ENCODE data around the gene SPTB. TPM values are rescaled to one million over a fixed set of nuclear protein-coding genes. Genes with fewer than 3 reads are reported as not detected.

SPTB gene
- polyA plus RNA-seq, 1 experiment: 0.01 TPM

- H3K9me3 ChIP-seq (ENCODE audit: control insufficient read depth, insufficient read depth, low read length): peaks cover 24% of the 10 kb centered on the region
- DNase-seq (ENCODE audit: low read depth, low spot score): no peak
- H3K27me3 ChIP-seq (ENCODE audit: control insufficient read depth, insufficient read depth, low read length): peaks cover 36% of the 10 kb centered on the region
- ChIA-PET CTCF (interaction anchor here (1.3 kb wide), 1 partner anchor 11 kb away, joined by 3 read pairs; no protein-coding TSS in a partner anchor), POLR2A (interaction anchor here (0.6 kb wide), 1 partner anchor 17 kb away, joined by 3 read pairs; no protein-coding TSS in a partner anchor)
- no peak for TF ChIP-seq CTCF (IDR thresholded peaks at IDR 0.05; ENCODE audit: low read depth, low read length)
- no peak overlapping the region for H3K27ac ChIP-seq (ENCODE audit: low read depth, low read length)
- H3K4me3 ChIP-seq (ENCODE audit: low read depth, low read length): no peak overlapping the region
Measured at GRCh38 chr14:64775081-64775777, 104.5 kb downstream of the SPTB start.

- DNase-seq (ENCODE audit: low read depth, low spot score): no peak
- Histone ChIP-seq H3K4me3 (ENCODE audit: low read depth, low read length) (no peak overlapping the region), H3K27ac (ENCODE audit: low read depth, low read length) (no peak overlapping the region), H3K9me3 (ENCODE audit: control insufficient read depth, insufficient read depth, low read length) (peaks cover 24% of the 10 kb centered on the region), H3K27me3 (ENCODE audit: control insufficient read depth, insufficient read depth, low read length) (peaks cover 34% of the 10 kb centered on the region)
- no peak for TF ChIP-seq CTCF (IDR thresholded peaks at IDR 0.05; ENCODE audit: low read depth, low read length)
- ChIA-PET POLR2A (interaction anchor here (0.5 kb wide), 1 partner anchor 270 kb away, joined by 3 read pairs; the partner anchor contains the start of gene ZBTB1), CTCF (interaction anchor here (1.9 kb wide), 1 partner anchor 9 kb away, joined by 6 read pairs; no protein-coding TSS in a partner anchor)
Measured at GRCh38 chr14:64774272-64774671, 105.4 kb downstream of the SPTB start.

- H3K4me3 ChIP-seq (ENCODE audit: low read depth, low read length): no peak overlapping the region
- TF ChIP-seq CTCF (IDR thresholded peaks at IDR 0.05; ENCODE audit: low read depth, low read length): no peak
Measured at GRCh38 chr14:64773577-64773976, 106.1 kb downstream of the SPTB start.

GRCh38 chr14:64773046-64773445 lies 106.7 kb downstream of the SPTB start:
- Histone ChIP-seq H3K9me3 (ENCODE audit: control insufficient read depth, insufficient read depth, low read length) (peaks cover 24% of the 10 kb centered on the region), H3K27me3 (ENCODE audit: control insufficient read depth, insufficient read depth, low read length) (peaks cover 38% of the 10 kb centered on the region), H3K27ac (ENCODE audit: low read depth, low read length) (no peak overlapping the region), H3K4me3 (ENCODE audit: low read depth, low read length) (no peak overlapping the region)
- ChIA-PET POLR2A (interaction anchor here (0.6 kb wide), 1 partner anchor 268 kb away, joined by 4 read pairs; no protein-coding TSS in a partner anchor), CTCF (interaction anchor here (1.0 to 1.9 kb wide), 2 partner anchors 8 to 119 kb away, joined by 5 to 6 read pairs; no protein-coding TSS in a partner anchor)
- DNase-seq (ENCODE audit: low read depth, low spot score): no peak
- no peak for TF ChIP-seq CTCF (IDR thresholded peaks at IDR 0.05; ENCODE audit: low read depth, low read length)

More at GRCh38 chr14:64773577-64773976, 106.1 kb downstream of the SPTB start:
- Histone ChIP-seq H3K27ac (ENCODE audit: low read depth, low read length) (no peak overlapping the region), H3K27me3 (ENCODE audit: control insufficient read depth, insufficient read depth, low read length) (peaks cover 38% of the 10 kb centered on the region), H3K9me3 (ENCODE audit: control insufficient read depth, insufficient read depth, low read length) (peaks cover 24% of the 10 kb centered on the region)
- ChIA-PET CTCF (interaction anchor here (1.9 kb wide), 1 partner anchor 9 kb away, joined by 6 read pairs; no protein-coding TSS in a partner anchor), POLR2A (no interaction called here)
- no peak for DNase-seq (ENCODE audit: low read depth, low spot score)

- DNase-seq (ENCODE audit: low read depth, low spot score): no peak
- POLR2A ChIA-PET: no interaction called here
- H3K27ac ChIP-seq (ENCODE audit: low read depth, low read length): no peak overlapping the region
- no peak for TF ChIP-seq CTCF (IDR thresholded peaks at IDR 0.05; ENCODE audit: low read depth, low read length)
- H3K9me3 ChIP-seq (ENCODE audit: control insufficient read depth, insufficient read depth, low read length): peaks cover 24% of the 10 kb centered on the region
- H3K4me3 ChIP-seq (ENCODE audit: low read depth, low read length): no peak overlapping the region
- CTCF ChIA-PET: interaction anchor here (1.0 to 1.9 kb wide), 3 partner anchors 8 to 138 kb away, joined by 4 to 6 read pairs (median 5); no protein-coding TSS in a partner anchor
- H3K27me3 ChIP-seq (ENCODE audit: control insufficient read depth, insufficient read depth, low read length): peaks cover 40% of the 10 kb centered on the region
Measured at GRCh38 chr14:64772397-64772950, 107.2 kb downstream of the SPTB start.

All from AG04450 (cell line).